WI38 (cell line): ENCODE measurements around the gene CUX1.

Experiments
- H3K4me3 ChIP-seq: 2 replicates; pipeline ENCODE4 v1.5.1; 2011; ENCODE audit warnings: low read depth, mild to moderate bottlenecking, control low read depth, low read length
- TF ChIP-seq, protein P1 (sequence below): IDR thresholded peaks from 2 replicates; pipeline ENCODE4 v1.5.1; 2012; ENCODE audit warnings: low read depth, mild to moderate bottlenecking, control low read depth, low read length

CUX1 gene

DNA sequence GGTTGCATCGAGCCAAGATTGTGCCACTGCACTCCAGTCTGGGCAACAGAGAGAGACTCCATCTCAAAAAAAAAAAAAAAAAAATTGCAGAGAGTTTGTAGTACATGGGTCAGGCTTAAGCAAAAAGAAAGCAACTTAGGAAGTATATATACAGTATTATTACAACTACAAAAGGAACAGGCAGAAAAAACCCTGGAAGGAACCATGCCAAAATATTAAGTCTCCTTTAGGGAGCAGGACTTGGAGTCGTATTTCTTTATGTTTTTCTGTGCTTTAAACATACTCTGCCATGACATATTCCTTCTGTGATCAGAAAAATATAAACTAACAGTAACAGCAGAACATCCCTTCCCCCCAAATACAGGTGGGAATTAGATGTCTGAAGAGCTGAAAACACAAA is 144.4 kb downstream of the CUX1 start:
- H3K4me3 ChIP-seq, result no peak overlapping the region
- TF ChIP-seq, protein P1, sequence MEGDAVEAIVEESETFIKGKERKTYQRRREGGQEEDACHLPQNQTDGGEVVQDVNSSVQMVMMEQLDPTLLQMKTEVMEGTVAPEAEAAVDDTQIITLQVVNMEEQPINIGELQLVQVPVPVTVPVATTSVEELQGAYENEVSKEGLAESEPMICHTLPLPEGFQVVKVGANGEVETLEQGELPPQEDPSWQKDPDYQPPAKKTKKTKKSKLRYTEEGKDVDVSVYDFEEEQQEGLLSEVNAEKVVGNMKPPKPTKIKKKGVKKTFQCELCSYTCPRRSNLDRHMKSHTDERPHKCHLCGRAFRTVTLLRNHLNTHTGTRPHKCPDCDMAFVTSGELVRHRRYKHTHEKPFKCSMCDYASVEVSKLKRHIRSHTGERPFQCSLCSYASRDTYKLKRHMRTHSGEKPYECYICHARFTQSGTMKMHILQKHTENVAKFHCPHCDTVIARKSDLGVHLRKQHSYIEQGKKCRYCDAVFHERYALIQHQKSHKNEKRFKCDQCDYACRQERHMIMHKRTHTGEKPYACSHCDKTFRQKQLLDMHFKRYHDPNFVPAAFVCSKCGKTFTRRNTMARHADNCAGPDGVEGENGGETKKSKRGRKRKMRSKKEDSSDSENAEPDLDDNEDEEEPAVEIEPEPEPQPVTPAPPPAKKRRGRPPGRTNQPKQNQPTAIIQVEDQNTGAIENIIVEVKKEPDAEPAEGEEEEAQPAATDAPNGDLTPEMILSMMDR, result no peak

DNA sequence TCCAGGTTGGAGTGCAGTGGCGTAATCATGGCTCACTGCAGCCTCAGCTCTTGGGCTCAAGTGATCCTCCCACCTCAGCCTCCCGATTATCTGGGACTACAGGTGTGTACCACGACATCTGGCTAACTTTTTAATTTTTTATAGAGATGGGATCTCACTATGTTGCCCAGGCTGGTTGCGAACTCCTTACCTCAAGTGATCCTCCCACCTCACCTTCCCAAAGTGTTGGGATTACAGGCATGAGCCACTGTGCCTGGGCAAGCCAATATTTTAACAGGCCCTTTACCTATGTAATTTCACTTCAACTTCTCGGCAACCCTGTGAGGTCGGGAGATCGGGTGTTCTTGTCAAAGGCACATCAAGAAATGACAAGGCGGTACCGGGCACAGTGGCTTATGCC is 146.3 kb downstream of the CUX1 start:
- no peak overlapping the region for H3K4me3 ChIP-seq
- TF ChIP-seq, protein P1, result no peak

GRCh38 chr7:101964680-101965452 is 147.4 kb downstream of the CUX1 start:
- no peak overlapping the region for H3K4me3 ChIP-seq
- TF ChIP-seq, protein P1, result no peak

DNA sequence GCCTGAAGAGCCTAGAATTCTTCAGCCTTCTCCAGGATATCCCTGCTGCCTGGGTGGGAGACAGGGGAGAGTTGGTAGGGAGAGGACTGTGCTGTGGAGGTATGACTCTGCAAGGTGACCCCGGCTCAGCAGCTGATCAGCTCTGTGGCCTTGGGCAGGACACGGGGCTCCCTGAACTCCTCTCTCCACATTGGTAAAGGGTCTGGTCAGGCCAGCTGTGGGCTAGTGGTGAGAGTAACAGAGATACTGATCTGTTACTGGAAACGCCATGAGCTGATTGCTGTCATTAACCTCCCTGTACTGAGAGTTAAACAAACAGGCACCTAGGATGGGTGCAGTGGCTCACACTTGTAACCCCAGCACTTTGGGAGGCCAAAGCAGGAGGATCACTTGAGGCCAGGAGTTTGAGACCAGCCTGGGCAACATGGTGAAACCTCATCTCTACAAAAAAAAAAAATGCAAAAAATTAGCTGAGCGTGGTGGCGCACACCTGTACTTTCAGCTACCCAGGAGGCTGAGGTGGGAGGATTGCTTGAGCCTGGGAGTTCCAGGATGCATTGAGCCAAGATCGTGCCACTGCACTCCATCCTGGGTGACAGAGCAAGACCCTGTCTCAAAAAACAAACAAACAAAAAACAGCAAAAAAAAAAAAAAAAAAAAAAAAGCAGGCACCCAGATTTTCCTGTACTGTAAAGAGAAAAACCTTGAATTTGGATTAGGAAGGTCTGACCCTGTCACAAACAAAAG is 151.5 kb downstream of the CUX1 start:
- no peak overlapping the region for H3K4me3 ChIP-seq
- TF ChIP-seq, protein P1, result no peak

- TF ChIP-seq, protein P1, result no peak
- H3K4me3 ChIP-seq, result no peak overlapping the region
Measured at GRCh38 chr7:101969997-101970585, 152.7 kb downstream of the CUX1 start.

DNA sequence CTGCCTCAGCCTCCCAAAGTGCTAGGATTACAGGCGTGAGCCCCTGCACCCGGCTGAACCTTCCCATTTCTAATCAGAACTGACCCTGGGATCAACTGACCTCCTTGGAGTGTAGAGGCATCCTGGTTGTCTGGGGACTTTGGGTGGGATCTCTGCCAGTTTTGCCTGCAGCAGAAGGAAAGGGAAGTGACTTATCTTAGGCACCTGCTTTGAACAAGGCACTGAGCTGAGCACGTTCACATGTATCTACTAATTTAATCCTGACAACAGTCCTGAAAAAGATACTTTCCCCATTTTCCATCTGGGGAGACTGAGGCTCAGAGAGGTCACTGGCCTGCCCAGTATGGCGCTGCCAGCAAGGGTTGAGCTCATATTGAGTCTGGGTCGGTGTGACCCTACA is 153.4 kb downstream of the CUX1 start:
- H3K4me3 ChIP-seq, result no peak overlapping the region
- TF ChIP-seq, protein P1, result no peak

- H3K4me3 ChIP-seq, result no peak overlapping the region
- TF ChIP-seq, protein P1, result no peak
Measured at GRCh38 chr7:101971457-101971856, 154.0 kb downstream of the CUX1 start.
